IPS-NIHi7 (cell line): ENCODE data around the gene SULF2.
A peak's percentile ranks its signal among the peaks of the same experiment; 100 is the strongest.

ENCODE experiments used
- DNase-seq: peaks from one replicate; pipeline ENCODE4 v3.0.0; 2012; ENCODE audit warnings: mixed read lengths; ENCODE audit errors: extremely low spot score

Gene SULF2

GRCh38 chr20:47784599-47785310, 526 bp downstream of the SULF2 start:
- peak; percentile 47 for DNase-seq

DNA sequence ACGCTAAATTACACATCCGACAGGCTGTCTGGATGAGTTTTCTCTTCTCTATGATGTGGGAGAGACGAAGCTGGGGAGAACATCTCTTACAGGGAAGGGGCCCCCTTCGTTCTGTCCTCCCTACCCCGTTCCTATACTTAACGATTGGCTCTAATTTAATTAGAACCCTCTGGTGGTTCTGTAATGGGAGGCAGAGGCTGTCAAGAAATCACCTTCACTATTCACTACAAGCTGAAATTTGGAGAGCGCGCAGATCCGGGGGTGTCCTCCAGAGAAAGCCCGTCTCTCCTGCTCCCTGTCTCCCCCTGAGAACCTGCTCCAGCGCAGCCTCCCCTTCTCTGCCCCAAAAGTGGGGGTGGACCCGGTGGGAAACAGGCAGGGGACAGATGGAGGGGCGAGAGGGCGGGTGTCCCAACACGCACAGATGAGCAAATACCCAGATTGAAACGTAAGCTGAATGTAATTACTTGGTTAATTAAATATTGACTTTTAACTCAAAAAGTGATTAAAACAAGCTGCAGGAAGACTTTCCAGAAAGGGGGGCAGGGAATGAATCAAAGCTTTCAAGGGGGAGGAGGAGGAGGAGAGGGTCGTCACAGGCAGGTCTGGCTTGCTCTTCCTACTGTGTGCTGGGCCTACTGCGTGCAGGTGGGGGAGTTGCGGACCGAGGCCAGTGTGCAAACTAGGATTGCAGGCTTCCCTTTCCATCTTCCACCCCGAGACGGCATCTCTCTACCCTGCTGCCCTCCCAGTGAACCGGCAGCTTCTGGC, 1.3 kb downstream of the SULF2 start:
- no peak for DNase-seq

GRCh38 chr20:47782920-47783552, 2.2 kb downstream of the SULF2 start:
- DNase-seq = peak; percentile 34

GRCh38 chr20:47782076-47782475, 3.2 kb downstream of the SULF2 start:
- no peak for DNase-seq

DNA sequence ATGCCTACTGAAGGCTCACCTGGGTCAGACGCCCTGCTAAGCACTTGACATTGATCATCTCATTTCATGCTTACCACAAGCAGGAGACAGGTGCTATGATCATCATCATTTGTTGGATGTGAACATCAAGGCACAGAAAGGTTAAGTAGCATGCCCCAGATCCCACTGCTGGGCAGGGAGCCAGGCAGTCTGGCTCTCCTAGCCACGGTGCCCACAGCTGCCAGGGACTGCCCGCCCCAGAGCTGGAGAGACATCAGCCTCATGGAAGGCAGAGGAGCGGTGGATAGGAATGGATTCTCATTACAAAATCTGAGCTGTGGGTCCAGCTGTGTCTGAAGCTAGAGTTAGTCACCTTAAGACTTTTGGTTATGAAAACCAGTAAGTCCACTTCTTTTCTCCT, 3.6 kb downstream of the SULF2 start:
- DNase-seq = no peak

- DNase-seq = no peak
These were observed 4.4 kb downstream of the SULF2 start for GRCh38 chr20:47780720-47781389.

- DNase-seq = no peak
These were observed 6.6 kb downstream of the SULF2 start for GRCh38 chr20:47778398-47779354.

DNA sequence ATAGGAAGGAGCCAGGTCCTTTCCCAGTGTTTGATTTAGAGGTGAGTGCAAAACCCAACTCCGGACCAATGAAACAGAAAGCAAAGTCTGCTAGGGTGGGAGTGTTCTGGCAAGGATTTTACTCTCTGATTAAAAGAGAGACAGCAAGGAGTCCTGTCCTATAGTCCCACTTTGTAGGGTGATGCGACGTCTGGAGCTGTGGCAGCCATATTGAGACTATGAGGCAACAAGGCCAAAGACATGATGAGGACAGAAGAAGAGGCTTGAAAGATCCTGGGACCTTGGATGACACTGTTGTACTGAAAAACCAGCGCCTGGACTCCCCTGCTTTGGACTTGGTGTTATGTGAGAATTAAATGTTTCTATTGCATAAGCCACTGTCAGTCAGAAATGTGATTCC, 8.1 kb downstream of the SULF2 start:
- DNase-seq = no peak

DNA sequence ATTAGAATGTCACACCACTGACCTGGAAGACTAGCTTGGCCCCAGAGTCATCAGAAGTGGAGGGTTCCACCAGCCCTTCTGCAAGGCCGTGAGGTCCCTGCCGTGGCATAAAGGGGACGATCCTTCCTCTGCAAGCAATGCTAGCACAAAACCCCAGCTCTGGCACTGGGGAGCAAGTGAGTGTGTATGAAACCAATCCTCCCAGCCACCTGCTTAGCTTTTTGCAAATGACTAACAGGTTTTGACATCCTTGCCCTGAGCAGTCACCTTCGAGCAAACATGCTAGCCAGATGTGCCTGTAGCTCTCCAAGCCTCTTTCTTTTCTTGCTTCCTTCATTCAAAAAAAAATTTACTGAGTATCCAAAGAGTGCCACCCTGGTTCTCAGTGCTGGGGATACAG, 8.6 kb downstream of the SULF2 start:
- DNase-seq = no peak

DNA sequence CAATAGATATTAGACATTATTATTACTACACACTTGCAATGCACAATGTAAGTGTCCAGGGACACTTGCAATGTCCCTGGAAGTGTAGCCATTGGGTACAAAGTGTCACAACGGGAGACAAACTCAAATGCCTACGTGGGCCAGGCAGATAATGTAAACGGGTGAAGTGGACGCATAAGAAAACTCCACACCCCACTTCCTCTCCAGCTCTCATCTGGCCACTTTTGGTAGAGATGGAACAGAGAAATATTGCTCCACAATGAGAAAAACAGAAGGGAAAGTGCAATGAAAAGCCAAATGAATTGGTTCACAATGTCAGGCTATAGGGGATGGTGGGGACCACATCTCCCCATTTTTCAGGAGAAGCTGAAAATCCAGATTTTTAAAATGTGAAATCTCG, 9.4 kb downstream of the SULF2 start:
- no peak for DNase-seq

DNA sequence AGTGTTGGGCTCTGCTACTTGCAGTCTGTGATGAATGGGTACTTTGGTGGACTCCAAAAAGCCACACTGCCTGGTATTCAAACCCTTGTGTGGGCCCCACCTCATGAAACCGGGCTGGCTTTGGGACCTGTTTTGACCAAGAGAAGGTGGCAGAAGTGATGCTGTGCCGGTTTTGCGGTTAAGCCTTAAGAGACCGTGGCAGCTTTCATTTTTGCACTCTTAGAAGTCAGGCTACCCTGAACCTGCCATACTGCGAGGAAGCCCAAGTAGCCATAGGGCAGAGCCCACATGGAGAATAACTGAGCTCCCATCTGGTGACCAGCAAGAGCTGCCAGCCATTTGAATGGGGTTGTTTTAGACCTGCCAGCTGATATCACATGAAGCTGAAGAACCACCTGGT, 10.2 kb downstream of the SULF2 start:
- DNase-seq = no peak

DNA sequence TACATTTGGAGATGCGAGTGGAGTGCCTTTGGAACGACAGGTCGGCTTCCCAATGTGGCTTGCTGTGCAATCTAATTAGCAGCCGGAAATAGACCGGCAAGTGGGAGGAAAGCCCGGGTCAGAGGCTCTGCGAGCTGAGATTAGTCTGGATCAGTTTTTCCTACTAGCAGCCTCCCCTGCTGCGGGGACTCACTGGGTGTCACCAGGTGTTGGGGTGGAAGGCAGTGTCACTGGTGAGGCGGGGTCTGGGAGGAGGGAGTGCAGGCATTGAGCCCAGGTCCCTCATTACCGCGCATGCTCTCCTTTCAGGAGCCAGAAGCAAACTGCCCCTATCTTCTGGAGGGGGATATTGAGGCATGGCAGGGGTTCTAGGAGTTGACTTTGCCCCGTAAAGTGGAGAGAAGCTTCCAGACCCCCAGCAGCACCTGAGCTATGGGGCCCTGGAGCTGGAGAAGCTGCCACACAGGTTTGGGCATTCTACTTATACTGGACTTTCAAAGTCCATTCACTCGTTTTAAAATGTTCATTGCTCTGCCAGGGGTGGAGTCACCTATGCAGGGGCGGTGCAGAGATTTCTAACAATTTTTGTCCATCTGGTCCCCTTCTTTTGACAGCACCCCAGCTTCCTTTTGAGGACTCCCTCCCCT, 11.0 kb downstream of the SULF2 start:
- DNase-seq = no peak

- DNase-seq = no peak
These were observed 11.9 kb downstream of the SULF2 start for GRCh38 chr20:47773371-47773786.

- peak; percentile 56 for DNase-seq
These were observed 14.3 kb downstream of the SULF2 start for GRCh38 chr20:47770935-47771334.

- no peak for DNase-seq
These were observed 17.1 kb downstream of the SULF2 start for GRCh38 chr20:47768016-47768824.

DNA sequence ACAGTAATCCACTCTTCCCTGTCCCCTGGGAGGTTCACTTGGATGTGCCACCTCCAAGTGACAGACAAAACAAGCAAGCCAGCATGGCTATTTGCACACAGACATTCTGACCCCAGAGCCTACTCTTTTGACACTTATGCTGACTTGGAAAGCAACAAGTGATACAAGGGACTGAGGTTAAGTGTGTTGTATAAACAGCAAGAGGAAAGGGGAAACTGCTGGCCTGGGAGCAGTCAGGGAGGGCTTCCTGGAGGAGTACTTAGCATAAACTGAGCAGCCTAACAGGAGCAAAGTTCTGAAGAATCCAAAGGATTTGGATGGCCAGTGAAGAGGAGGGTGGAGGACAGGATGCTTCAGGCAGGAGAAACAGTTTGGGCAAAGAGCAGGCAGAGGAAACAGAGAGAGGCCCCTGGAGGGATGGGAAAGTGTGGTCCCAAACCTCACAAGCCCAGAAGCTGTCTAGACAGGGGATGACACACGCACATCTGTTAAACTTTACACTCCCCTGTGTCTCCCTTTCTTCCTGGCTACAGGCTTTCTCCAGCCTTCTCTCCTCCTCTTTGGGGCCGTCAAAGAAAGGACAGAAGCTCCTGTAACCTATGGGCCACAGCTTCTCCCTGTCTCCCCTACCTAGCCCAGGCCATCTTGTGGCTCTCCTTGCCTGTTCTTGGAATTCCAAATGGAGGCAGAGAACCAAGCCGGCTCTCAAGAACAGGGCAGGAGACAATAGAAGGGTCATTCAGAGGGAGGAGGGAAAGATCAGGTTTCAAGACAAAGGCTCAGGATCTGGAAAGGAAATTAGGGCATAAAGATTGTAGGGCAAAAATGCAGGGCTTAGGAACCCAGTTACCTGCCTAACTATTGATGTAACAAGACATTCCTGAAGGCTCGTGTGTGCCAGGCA, 19.3 kb downstream of the SULF2 start:
- DNase-seq = peak; percentile 60

DNA sequence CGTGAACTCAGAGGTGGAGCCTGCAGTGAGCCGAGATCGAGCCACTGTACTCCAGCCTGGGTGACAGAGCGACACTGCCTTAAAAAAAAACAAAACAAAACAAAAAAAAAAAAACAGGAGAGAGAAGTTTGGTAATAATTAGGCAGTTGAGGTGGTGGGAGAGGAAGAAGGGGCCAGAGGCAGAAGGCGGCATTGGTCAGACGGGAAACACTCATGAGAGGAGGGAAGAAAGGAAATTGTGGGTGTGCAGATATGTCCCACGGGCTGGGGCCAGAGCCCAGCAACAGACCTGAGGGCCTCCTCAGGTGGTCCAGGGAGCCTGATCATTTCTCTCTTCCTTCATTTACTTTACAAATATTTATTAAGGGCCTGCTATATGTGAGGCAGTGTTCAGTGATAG, 20.0 kb downstream of the SULF2 start:
- no peak for DNase-seq

DNA sequence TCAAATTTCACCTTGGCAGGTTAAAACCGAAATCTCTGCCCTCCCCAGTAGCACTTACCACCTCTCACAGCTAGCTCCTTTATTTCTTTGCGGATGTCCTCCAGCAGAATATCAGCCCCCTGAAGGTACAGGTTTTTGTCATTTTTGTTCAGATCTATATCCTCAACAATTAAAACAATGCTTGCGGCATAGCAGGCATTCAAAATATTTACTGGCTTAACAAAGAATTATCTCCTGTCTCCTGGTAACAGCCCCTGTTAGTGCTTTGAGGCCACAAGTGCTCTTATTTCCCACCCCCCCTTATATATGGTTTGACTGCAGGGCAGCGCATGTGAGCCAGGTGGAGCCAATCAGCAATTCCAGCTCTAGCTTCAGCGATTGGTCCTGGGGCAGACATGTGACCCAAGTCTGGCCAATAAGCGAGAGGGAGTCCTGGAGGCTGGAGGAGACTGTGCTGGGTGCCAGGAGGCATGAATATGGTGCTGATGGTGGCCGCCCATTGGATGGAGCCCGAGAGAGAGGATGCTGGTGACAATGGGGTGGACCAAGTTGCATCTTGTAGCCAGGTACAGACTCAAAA, 21.0 kb downstream of the SULF2 start:
- peak; percentile 42 for DNase-seq
